RWPE2 (cell line): Measurements from ENCODE around the gene BCORL1.

ENCODE experiments used
- ATAC-seq: fragments of 200-7000 bp; cut with Tn5 transposase; 3 replicates; pipeline ENCODE4 v1.9.1; 2021; ENCODE audit warnings: low read depth
- DNase-seq: peaks from one replicate; pipeline ENCODE4 v3.0.0-alpha.2; 2020; ENCODE audit warnings: low spot score
- H3K27ac ChIP-seq: fragments of 450-650 bp; 2 replicates; pipeline ENCODE4 v1.5.1; 2017; ENCODE audit warnings: mild to moderate bottlenecking; ENCODE audit not compliant: poor library complexity, severe bottlenecking
- H3K27me3 ChIP-seq: fragments of 250-450 bp; sonication (Bioruptor Pico); 2 replicates; pipeline ENCODE4 v1.5.1; 2021; ENCODE audit warnings: mild to moderate bottlenecking, moderate library complexity; ENCODE audit not compliant: insufficient read depth, poor library complexity, severe bottlenecking
- H3K36me3 ChIP-seq: fragments of 250-450 bp; sonication (Bioruptor Pico); 2 replicates; pipeline ENCODE4 v1.5.1; 2020; ENCODE audit warnings: low read depth, mild to moderate bottlenecking, moderate library complexity
- H3K4me1 ChIP-seq: fragments of 250-450 bp; sonication (Bioruptor Pico); 2 replicates; pipeline ENCODE4 v1.5.1; 2021; ENCODE audit warnings: mild to moderate bottlenecking, moderate library complexity; ENCODE audit not compliant: insufficient read depth, poor library complexity, severe bottlenecking
- H3K4me3 ChIP-seq: fragments of 250-450 bp; sonication (Bioruptor Pico); 2 replicates; pipeline ENCODE4 v1.5.1; 2021; ENCODE audit warnings: mild to moderate bottlenecking, moderate library complexity; ENCODE audit not compliant: severe bottlenecking
- H3K9me3 ChIP-seq: fragments of 250-450 bp; sonication (Bioruptor Pico); 2 replicates; pipeline ENCODE4 v1.5.1; 2021; ENCODE audit warnings: mild to moderate bottlenecking, moderate library complexity; ENCODE audit not compliant: severe bottlenecking
- TF ChIP-seq, protein P1 (sequence below): fragments of 450-650 bp; IDR thresholded peaks from one replicate; pipeline ENCODE4 v1.5.1; 2017; ENCODE audit warnings: mild to moderate bottlenecking, moderate library complexity; ENCODE audit not compliant: poor library complexity, severe bottlenecking

Gene BCORL1

GRCh38 chrX:130015181-130015580, 32.7 kb downstream of the BCORL1 start:
- no peak overlapping the region for H3K4me3 ChIP-seq
- no peak overlapping the region for H3K27ac ChIP-seq
- H3K27me3 ChIP-seq, result no peaks in the 10 kb centered on the region
- no peaks in the 10 kb centered on the region for H3K36me3 ChIP-seq
- ATAC-seq (no peak), DNase-seq (no peak)
- H3K9me3 ChIP-seq, result no peaks in the 10 kb centered on the region
- TF ChIP-seq, protein P1, sequence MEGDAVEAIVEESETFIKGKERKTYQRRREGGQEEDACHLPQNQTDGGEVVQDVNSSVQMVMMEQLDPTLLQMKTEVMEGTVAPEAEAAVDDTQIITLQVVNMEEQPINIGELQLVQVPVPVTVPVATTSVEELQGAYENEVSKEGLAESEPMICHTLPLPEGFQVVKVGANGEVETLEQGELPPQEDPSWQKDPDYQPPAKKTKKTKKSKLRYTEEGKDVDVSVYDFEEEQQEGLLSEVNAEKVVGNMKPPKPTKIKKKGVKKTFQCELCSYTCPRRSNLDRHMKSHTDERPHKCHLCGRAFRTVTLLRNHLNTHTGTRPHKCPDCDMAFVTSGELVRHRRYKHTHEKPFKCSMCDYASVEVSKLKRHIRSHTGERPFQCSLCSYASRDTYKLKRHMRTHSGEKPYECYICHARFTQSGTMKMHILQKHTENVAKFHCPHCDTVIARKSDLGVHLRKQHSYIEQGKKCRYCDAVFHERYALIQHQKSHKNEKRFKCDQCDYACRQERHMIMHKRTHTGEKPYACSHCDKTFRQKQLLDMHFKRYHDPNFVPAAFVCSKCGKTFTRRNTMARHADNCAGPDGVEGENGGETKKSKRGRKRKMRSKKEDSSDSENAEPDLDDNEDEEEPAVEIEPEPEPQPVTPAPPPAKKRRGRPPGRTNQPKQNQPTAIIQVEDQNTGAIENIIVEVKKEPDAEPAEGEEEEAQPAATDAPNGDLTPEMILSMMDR, result no peak
- no peaks in the 10 kb centered on the region for H3K4me1 ChIP-seq

- H3K27ac ChIP-seq, result no peak overlapping the region
- TF ChIP-seq, protein P1, result no peak
- H3K36me3 ChIP-seq, result no peaks in the 10 kb centered on the region
- DNase-seq (no peak), ATAC-seq (no peak)
- no peaks in the 10 kb centered on the region for H3K27me3 ChIP-seq
- no peaks in the 10 kb centered on the region for H3K4me1 ChIP-seq
- H3K9me3 ChIP-seq, result no peaks in the 10 kb centered on the region
- no peak overlapping the region for H3K4me3 ChIP-seq
Measured at GRCh38 chrX:130018143-130018542, 35.7 kb downstream of the BCORL1 start.

- DNase-seq (no peak), ATAC-seq (no peak)
- TF ChIP-seq, protein P1, result no peak
- H3K27me3 ChIP-seq, result no peaks in the 10 kb centered on the region
- H3K36me3 ChIP-seq, result peaks cover 4% of the 10 kb centered on the region; the same call in 1 of the 2 replicates
- H3K9me3 ChIP-seq, result no peaks in the 10 kb centered on the region
- no peak overlapping the region for H3K27ac ChIP-seq
- no peaks in the 10 kb centered on the region for H3K4me1 ChIP-seq
- H3K4me3 ChIP-seq, result no peak overlapping the region
Measured at GRCh38 chrX:130020661-130021324, 38.4 kb downstream of the BCORL1 start.

- TF ChIP-seq, protein P1, result no peak
- Histone ChIP-seq H3K27ac (no peak overlapping the region), H3K4me1 (no peaks in the 10 kb centered on the region), H3K27me3 (no peaks in the 10 kb centered on the region), H3K36me3 (peaks cover 7% of the 10 kb centered on the region; the same call in 1 of the 2 replicates), H3K9me3 (no peaks in the 10 kb centered on the region), H3K4me3 (no peak overlapping the region)
- ATAC-seq (peak; percentile 89), DNase-seq (no peak)
Measured at GRCh38 chrX:130024127-130024526, 41.7 kb downstream of the BCORL1 start.

GRCh38 chrX:130025256-130025655, 42.8 kb downstream of the BCORL1 start:
- TF ChIP-seq, protein P1, result no peak
- H3K36me3 ChIP-seq, result peaks cover 7% of the 10 kb centered on the region; the same call in 1 of the 2 replicates
- H3K4me3 ChIP-seq, result no peak overlapping the region
- no peaks in the 10 kb centered on the region for H3K4me1 ChIP-seq
- H3K27me3 ChIP-seq, result no peaks in the 10 kb centered on the region
- DNase-seq (no peak), ATAC-seq (no peak)
- H3K9me3 ChIP-seq, result no peaks in the 10 kb centered on the region
- no peak overlapping the region for H3K27ac ChIP-seq
